HG03521 (cell line): ENCODE results near the gene NEDD4L.

Experiments
- ATAC-seq: cut with Tn5 transposase; IDR thresholded peaks from one replicate; pipeline ENCODE4 v1.9.1; 2021; ENCODE audit warnings: mild to moderate bottlenecking, moderate library complexity; ENCODE audit not compliant: unreplicated experiment

Gene NEDD4L

DNA sequence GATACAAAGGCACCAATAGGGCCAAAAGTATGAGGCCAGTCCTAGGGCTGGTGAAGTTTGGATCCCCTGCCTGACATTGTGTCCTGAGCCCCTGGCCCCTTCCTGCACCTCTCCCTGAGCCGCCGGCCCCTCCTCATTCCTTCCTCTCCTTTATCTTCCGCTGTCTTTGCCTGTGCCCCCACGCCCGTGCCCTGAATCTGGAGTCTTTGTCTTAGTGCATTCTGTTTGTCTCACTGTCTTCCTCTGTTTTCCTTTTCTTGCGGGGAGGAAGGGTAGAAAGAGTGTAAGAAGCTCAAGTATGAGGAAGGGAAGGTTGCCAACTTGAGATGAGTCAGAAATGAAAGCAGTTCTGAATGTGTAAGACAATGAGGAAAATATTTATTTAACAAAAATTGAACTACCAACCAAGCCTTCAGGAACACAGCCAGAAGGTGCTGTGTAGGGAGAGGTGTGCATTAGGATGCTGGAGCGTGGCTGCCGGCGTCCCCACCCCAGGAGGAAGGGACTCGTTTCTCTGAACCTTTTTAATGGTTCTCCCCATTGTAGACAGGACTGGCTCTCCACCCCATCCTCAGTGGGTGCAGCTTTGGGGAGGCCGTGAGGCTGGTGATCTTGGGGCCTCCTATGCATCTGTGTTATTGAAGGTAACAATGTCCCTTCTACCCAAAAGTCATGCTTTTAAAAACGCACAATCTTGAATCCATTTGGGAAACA, 133.1 kb downstream of the NEDD4L start:
- ATAC-seq: no peak

GRCh38 chr18:58177896-58178470, 134.0 kb downstream of the NEDD4L start:
- ATAC-seq: no peak

GRCh38 chr18:58178511-58178910, 134.5 kb downstream of the NEDD4L start:
- ATAC-seq: no peak

DNA sequence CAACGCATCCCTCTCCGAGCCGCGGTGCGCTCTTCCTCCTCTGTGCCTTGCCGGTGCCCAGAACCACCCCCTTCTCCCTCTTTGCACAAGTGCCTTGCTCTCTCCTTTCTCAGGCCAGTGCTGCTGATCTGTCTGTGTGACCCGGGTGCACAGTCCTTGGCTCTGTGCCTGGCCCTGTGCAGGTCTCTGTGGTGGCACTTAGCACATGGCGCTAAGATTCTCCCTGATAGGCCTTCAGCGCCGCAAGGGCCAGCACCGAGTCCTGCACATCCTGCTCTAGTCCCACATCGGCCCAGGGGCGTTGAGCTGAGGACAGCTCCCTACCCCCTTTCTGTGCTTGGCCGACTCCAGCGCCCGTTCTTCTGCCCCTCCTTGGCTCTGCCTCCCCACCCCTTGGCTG, 136.1 kb downstream of the NEDD4L start:
- no peak for ATAC-seq

- ATAC-seq: no peak
Measured at GRCh38 chr18:58180738-58181353, 136.8 kb downstream of the NEDD4L start.

DNA sequence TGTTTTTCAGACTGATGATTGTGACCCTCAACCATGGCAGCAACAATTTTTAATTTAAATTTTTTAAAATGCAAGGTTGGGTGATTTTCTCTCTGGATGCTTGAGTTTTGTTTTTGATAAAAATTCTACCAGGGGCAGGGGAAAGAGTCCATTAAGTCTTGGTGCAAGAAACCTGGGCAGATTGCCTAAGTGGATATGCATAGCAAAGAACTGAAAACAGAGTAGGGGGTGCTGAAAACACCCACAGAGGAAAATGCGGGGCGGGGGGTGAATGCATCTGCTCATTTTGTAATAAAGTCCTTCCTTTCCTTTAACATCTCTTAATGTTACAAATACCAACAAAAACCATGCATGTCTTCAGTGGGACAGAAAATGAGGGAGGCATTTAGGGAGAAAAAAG, 138.0 kb downstream of the NEDD4L start:
- ATAC-seq: no peak

- ATAC-seq: no peak
Measured at GRCh38 chr18:58183226-58183625, 139.2 kb downstream of the NEDD4L start.

GRCh38 chr18:58186258-58186948, 142.4 kb downstream of the NEDD4L start:
- no peak for ATAC-seq

DNA sequence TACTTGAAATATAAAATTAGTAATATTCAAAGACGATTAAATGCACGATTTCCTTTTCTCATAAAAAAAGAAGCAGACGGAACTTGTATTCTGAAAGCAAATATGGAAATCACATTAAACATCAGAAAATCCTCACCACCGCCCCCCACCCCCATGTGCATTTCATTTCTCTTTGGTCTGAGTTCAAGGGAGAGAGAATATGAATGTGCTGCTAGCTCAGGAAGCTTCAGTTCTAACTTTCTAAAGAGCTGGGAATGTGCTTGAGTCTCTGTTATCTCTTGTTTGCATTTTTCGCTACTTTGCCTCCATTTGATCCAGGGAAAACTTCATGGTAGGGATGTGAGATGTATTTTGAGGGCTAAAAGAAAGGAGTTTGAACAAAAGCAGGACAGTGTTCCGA, 143.6 kb downstream of the NEDD4L start:
- ATAC-seq: no peak

DNA sequence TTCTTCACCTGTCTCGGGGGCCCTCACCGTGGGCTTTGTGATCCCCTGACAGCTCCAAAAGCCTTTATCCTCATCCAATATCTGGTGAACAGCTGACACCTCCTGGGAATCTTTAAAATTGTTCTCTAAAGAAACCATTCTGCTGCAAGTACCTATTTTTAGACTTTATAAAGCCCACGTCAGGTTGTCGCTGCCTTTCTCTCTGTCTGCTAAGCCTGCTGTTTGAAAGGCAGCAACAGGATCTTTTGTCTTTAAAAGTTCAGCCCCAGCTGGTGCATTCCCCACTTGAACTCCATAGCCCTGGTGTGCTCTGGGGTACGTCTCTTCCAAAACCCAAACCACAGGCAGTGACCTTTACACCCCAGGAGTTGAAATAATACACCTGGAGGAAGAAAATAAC, 145.0 kb downstream of the NEDD4L start:
- no peak for ATAC-seq

- no peak for ATAC-seq
Measured at GRCh38 chr18:58190842-58191530, 147.0 kb downstream of the NEDD4L start.

DNA sequence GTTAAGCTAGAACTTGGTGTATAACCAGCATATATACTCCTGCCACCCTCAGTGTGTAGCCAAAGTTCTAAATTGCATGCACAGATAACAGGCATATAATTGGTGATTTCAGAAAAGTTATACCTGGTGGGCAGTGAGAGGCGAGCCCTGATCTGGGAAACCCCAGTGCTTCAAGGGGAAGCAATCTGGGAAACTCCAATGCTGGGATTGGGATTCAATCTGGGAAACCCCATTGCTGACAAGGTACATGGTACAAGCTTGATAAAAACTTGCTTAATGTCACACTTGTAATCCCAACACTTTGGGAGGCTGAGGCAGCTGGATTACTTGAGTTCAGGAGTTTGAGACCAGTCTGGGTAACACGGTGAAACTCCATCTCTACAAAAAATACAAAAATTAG, 147.6 kb downstream of the NEDD4L start:
- no peak for ATAC-seq

GRCh38 chr18:58192519-58192918, 148.5 kb downstream of the NEDD4L start:
- ATAC-seq: no peak

GRCh38 chr18:58194028-58194427, 150.0 kb downstream of the NEDD4L start:
- no peak for ATAC-seq

DNA sequence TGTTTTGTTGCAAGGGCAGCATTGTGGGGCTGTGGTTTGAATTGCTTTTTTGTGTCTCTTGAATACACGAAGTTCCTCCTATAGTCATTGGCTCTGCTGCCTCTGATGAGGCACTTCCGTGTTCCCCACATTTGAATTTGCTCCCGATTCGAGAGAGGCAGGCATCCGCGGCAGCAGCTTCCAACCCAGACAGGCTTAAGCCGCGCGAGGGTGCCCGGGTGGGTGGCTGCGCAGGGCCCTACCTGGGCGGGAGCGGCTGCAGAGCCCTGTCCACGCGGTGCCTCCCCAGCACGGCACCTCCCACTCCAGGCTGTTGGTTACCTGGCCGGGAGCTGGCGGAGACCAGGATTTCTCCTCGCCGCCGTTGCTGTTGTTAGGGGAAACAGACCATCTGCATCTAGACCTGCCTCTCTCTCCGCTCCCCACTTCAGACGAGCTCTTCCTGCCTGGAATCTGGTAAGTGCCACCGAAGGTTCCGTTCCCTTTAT, 151.3 kb downstream of the NEDD4L start:
- ATAC-seq: no peak

DNA sequence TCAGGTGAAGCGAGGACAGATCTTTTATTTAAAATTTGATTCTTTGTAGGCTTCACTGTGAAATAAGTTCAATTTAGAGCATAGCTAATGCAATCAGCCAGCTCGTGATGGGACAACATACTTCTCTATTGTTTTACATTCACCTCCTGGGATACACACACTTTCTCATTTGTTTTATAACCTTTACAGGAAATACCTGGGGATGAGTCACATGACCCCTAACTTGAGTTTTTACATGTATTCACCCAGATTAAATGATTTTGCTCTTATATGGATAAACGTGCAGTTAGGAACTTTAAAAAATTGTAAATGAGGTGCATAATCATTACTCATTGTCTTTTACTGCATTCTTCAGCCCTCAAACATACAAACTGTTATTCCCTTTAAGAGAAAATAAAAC, 152.1 kb downstream of the NEDD4L start:
- ATAC-seq: no peak

- no peak for ATAC-seq
Measured at GRCh38 chr18:58196881-58197872, 153.2 kb downstream of the NEDD4L start.

GRCh38 chr18:58201268-58201667, 157.2 kb downstream of the NEDD4L start:
- no peak for ATAC-seq

- no peak for ATAC-seq
Measured at GRCh38 chr18:58201733-58202730, 158.0 kb downstream of the NEDD4L start.
